HG02885 (cell line): ENCODE results near the gene ASTN2.

Experiments
- ATAC-seq: cut with Tn5 transposase; IDR thresholded peaks from one replicate; pipeline ENCODE4 v1.9.1; 2021; ENCODE audit warnings: mild to moderate bottlenecking; ENCODE audit not compliant: unreplicated experiment, poor library complexity

The ASTN2 gene

GRCh38 chr9:117266855-117267497 lies 147.9 kb downstream of the ASTN2 start:
- ATAC-seq: no peak

GRCh38 chr9:117265253-117265652 lies 149.6 kb downstream of the ASTN2 start:
- ATAC-seq: no peak

- ATAC-seq: no peak
These were observed 156.5 kb downstream of the ASTN2 start for GRCh38 chr9:117258184-117258866.

GRCh38 chr9:117253261-117253660 lies 161.6 kb downstream of the ASTN2 start:
- no peak for ATAC-seq

GRCh38 chr9:117250610-117251215 lies 164.1 kb downstream of the ASTN2 start:
- ATAC-seq: no peak

- ATAC-seq: no peak
These were observed 165.1 kb downstream of the ASTN2 start for GRCh38 chr9:117249799-117250198.

- no peak for ATAC-seq
These were observed 167.6 kb downstream of the ASTN2 start for GRCh38 chr9:117247266-117247665.

- ATAC-seq: no peak
These were observed 169.6 kb downstream of the ASTN2 start for GRCh38 chr9:117245175-117245829.

- no peak for ATAC-seq
These were observed 172.8 kb downstream of the ASTN2 start for GRCh38 chr9:117242082-117242481.

GRCh38 chr9:117239428-117239827 lies 175.4 kb downstream of the ASTN2 start:
- ATAC-seq: no peak

- no peak for ATAC-seq
These were observed 180.8 kb downstream of the ASTN2 start for GRCh38 chr9:117234103-117234502.

GRCh38 chr9:117233016-117233415 lies 181.8 kb downstream of the ASTN2 start:
- no peak for ATAC-seq

GRCh38 chr9:117232281-117232680 lies 182.6 kb downstream of the ASTN2 start:
- ATAC-seq: no peak

- no peak for ATAC-seq
These were observed 183.8 kb downstream of the ASTN2 start for GRCh38 chr9:117231012-117231411.

GRCh38 chr9:117224695-117225094 lies 190.2 kb downstream of the ASTN2 start:
- ATAC-seq: no peak

GRCh38 chr9:117218951-117219350 lies 195.9 kb downstream of the ASTN2 start:
- ATAC-seq: no peak

GRCh38 chr9:117214416-117214815 lies 200.4 kb downstream of the ASTN2 start:
- no peak for ATAC-seq

GRCh38 chr9:117211280-117211679 lies 203.6 kb downstream of the ASTN2 start:
- no peak for ATAC-seq

- no peak for ATAC-seq
These were observed 209.1 kb downstream of the ASTN2 start for GRCh38 chr9:117205806-117206205.

- no peak for ATAC-seq
These were observed 209.9 kb downstream of the ASTN2 start for GRCh38 chr9:117204971-117205370.
